Vagina (tissue), 2 donors: ENCODE results near the gene ZSCAN26.

Experiments
- CTCF ChIP-seq, 3 experiments: fragments of 450-650 bp in 2 of 3; fragments of 200-600 bp in 1 of 3; sonication (generic) in 1 of 3; IDR thresholded peaks; one replicate each; pipeline ENCODE4 v1.5.1; 2017 to 2019; ENCODE audit warnings: antibody characterized with exemption in 3 of 3, mild to moderate bottlenecking in 2 of 3, moderate library complexity in 2 of 3
- POLR2AphosphoS5 ChIP-seq, 2 donors: sonication (generic); formaldehyde crosslinking; IDR thresholded peaks; one replicate each; pipeline ENCODE4 v1.9.0; 2017; ENCODE audit warnings: antibody characterized with exemption in 2 of 2, mild to moderate bottlenecking in 2 of 2, low read depth in 1 of 2; ENCODE audit not compliant: insufficient read depth in 1 of 2

GRCh38 chr6:28266962-28267694, at the start of gene ZSCAN26:
- TF ChIP-seq POLR2AphosphoS5 (IDR thresholded peaks at IDR 0.05; ENCODE audit: insufficient read depth in 1 of 2, low read depth in 1 of 2) (peak; percentile 51 to 90), CTCF (IDR thresholded peaks at IDR 0.05) (no peak)
